Embryonic facial prominence (tissue), 1 donor: Measurements from ENCODE around the gene EML6.
"Not testable (repeated sequence)": the region's sequence is repeated elsewhere in the genome, so short reads cannot be mapped to it uniquely, and the experiment has no call there.

ENCODE experiments used
- DNase-seq: peaks from one replicate; pipeline ENCODE4 v3.0.0-alpha.2; 2016; ENCODE audit errors: extremely low spot score

Gene EML6

DNA sequence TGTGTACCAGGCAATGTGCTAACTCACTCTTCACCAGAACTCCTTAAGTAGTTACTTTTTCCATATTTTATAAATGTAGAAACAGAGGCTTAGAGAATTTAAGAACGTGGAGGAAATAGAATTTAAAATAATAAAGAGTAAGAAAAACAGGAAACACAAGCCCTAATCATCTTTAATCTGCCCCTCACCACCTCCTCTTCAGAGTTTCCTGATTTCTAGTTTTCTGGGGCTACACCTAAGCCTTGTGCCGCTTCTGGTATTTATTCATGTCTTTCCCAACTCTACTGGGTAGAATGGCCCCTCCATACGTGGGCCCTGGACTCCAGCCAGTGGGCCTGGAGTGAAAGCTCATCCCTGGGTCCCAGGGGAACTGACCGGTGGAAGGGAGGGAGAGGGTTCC, 241.4 kb downstream of the EML6 start:
- no peak for DNase-seq

DNA sequence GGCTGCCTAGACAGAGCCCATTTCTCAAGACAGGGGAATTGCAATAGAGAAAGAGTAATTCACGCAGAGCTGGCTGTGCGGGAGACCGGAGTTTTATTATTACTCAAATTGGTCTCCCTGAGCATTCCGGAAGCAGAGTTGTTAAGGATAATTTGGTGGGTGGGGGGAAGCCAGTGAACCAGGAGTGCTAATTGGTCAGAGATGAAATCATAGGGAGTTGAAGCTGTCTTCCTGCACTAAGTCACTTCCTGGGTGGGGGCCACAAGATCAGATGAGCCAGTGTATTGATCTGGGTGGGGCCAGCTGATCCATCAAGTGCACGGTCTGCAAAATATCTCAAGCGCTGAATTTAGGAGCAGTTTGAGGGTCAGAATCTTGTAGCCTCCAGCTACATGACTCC, 242.0 kb downstream of the EML6 start:
- DNase-seq: no peak

DNA sequence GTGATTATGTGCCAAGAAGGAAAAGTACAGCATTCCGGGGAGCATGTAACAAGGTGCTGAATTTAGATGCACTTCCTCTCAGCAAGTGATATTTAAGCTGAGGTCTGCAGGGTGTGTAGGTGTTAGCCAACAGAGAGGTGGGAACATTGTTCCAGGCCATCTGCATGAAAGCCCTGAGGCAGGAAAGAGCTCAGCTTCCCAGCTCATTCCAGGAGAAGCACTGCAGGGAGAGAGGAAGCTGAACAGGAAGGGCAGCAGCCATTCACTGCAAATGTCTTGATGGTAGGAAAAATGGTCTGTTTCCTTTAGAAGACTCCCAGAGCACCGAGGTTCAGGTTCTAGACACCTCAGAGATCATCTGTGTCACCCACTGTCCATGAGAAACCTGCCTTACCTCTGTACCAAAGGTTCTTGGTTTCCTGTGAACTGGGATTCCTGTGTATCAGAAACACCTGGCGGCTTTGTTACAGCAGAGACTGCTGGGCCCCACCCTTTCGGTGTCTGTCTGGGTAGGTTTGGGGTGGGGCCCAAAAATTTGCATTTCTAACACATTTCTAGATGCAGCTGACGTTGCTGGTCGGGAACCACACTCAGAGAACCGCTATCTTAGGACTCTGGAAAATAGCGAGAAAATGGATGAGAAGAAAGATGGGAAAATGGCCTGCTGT, 242.8 kb downstream of the EML6 start:
- DNase-seq: no peak

DNA sequence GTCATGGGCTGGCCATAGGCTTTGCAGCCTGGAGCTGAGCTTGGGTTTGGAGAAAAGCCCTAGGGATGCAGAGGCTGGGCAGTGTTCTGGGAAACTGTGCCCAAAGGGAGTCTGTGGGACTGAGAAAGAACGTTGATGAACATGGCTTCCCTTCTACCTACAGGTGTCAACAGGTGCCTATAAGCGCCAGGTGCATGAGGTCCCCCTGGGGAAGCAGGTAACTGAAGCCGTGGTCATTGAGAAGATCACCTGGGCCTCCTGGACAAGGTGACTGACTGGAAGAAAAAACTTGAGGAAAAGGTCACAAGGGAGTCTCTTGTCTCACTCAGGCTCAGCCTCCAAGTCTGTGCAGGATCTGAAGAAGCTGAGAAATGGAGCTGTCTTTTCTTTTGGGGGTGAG, 243.4 kb downstream of the EML6 start:
- no peak for DNase-seq

DNA sequence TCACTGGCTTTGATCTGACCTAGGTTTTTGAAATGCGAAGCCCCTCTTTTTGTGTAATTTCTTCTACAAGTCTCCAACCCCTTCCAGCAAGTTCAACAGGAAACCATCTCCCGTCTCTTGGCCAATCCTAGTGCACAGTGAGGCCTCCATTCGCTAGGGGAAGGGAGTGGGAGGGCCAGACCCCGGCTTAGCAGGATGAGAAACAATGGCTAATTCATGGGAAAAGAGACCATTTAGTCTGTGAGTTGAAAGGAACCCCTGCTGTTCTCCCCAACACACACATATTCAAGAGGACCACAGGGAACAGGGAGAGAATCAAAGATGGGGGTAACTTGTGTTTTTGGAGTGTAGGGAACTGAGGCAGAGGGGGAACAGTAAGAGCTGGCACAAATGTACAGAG, 243.8 kb downstream of the EML6 start:
- DNase-seq: no peak

DNA sequence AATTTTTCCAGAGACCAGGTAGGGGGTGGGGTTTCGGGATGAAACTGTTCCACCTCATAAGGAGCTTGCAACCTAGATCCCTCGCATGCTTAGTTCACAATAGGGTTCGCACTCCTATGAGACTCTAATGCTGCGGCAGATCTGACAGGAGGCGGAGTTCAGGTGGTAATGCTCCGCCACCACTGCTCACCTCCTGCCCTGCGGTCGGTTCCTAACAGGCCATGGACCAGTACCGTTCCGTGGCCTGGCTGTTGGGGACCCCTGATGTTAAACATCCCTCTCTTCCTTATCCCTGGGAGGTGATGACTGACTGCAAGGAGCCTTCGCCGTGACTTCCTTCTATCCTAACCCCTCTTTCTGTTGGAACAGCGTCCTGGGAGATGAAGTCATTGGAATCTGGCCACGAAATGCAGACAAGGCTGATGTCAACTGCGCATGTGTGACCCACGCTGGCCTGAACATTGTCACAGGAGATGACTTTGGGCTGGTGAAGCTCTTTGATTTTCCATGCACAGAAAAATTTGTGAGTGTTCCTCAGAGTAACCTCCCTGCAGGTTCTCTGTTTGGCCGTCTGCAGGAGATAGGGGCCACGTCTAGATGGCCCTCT, 244.4 kb downstream of the EML6 start:
- DNase-seq: no peak

DNA sequence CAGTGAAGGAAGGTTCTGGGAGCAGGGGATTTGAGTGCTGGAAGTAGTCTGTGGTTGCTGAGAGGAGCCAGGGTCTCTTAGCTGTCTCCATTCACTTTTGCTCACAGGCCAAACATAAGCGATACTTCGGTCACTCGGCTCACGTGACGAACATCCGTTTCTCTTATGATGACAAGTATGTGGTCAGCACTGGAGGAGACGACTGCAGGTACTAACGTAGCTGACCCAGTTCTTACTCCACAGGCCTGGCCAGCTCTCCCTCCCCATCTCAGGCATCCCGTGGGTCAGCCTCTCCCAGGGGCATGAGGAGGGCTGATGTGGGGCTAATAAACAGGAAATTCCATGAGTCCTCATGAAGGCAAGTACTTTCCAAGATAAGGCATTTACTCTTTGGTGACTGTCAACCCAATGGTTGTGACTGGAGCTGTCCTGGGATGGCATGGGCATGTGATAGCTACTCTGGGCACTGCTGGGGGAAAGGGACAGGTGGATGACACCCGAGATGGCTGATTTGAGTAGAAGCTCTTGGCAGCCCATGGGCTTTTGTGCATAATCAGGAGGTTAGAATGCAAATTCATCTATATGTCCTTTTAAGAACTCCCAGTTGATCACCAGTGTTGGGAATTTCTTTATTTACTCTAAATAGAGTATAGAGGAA, 245.2 kb downstream of the EML6 start:
- DNase-seq: no peak

DNA sequence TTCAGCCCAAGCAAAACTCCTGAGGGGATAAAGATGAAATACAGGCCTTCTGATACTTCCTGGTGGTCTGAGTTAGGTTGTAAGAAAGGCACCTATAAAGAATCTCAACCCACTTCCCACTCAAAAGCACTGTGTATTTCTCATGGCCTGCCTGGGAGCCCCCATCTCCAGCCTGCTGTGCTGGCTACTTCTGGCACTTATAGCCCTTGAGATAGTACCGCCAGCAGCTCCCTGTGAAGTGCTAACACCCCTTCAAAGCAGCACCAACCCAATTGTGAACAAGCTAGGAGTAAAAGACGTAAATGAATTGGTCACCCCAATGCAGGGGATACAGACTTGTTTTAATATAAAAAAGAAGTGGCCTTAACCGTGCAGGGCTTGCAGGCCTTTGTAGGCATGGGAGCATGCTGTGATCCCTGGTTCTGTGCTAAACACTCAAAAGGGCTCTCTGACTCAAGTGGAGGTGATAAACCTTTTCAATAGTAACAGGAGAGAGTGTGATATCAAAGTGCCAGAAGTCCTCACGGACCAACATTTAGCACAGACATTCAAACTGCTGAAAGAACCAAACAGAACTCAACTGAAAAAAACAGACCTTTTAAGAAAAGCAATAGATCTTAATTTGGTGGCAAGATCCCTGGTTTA, 246.0 kb downstream of the EML6 start:
- DNase-seq: no peak

DNA sequence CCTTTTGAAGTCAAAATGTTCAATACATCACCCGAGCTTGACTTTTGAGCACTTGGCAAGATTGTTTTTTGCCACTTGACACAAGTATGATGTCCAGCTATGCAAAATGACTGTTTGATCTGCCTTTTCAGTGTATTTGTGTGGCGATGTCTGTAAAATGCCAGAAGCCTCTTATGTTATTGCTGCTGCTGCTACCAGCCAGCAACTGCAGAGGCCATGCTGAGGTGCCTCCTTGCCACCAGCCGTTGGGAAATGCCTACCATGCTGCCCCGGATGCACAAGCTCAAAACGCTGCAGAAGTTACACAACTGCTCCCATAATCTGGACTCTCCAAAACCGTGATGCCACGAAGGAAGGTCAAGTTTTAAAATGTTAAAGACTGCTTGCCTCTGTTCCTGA, 246.5 kb downstream of the EML6 start:
- DNase-seq: no peak

DNA sequence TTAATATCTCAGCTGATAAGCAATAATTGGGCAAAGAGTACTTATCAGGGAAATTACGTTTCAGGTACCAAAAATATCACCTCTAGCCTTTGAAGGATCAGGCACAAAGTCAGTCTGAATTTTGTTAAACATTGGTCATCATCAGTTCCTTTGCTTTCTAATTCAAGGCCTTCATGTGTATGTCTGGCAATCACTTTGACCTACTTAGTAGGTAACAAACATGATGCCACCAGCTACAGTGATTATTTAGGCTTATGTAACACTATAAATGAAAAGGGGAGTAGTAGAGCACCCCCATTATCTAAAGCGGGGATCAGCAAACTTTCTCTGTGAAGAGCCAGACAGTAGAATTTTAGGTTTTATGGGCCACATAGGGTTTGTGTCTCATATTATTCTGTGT, 251.7 kb downstream of the EML6 start:
- no peak for DNase-seq

DNA sequence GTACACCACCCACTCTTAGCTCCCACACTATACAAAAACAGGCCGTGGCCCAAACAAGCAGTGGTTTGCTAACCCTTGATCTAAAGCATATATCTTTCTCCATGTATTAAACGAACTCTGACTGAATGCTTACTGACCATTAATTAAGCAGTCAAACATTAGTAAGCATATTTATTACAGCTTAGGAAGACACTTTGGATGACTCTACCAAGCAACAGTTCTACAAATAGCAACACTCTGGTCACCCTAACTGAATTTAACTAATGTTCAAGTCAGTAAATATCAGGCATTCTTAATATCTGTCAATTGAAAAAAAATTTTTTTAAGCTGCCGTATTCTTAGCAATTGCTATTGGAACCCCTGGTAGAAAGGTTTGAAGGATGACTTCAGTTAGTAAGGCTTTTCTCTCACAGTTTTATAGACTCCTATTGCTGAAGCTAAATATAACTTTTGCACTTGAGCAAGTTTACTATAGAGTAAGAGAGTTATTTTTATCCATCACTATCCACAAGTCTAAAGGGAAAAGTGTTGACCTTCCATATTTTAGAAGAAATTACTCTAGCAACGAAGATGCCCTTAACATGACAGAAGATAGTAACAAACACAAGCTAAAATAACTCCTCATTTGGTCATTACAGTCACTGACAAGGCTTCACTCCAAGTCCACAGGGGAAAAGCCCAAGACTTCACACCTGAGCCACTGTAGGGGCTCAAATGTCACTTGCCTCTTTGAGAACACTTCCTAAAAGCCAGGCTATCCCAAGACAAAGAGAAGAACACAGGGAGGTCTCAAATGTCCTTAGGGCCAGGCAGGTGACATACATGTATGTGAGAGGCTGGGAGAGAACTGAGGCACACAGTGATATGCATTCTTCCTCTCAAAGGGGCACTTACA, 252.4 kb downstream of the EML6 start:
- no peak for DNase-seq

DNA sequence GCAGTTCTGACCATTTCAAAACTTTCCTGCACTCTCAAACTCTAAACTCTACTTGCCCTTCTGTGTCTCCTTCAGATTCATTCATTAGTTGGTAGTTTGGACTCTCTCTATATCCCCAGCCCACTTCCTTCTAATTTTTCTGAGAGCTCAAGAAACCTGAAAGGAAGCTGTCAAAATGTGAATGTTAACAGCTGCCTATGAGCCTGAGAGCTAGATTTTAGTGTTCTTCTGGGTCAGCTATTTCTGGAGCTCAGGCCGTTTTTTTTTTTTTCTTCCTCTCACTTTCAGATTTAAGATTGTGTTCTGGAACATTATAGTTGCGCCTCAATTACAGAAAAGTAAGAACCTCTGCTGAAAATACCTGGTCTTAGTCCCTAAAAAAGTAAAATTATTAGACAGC, 253.7 kb downstream of the EML6 start:
- DNase-seq: no peak

DNA sequence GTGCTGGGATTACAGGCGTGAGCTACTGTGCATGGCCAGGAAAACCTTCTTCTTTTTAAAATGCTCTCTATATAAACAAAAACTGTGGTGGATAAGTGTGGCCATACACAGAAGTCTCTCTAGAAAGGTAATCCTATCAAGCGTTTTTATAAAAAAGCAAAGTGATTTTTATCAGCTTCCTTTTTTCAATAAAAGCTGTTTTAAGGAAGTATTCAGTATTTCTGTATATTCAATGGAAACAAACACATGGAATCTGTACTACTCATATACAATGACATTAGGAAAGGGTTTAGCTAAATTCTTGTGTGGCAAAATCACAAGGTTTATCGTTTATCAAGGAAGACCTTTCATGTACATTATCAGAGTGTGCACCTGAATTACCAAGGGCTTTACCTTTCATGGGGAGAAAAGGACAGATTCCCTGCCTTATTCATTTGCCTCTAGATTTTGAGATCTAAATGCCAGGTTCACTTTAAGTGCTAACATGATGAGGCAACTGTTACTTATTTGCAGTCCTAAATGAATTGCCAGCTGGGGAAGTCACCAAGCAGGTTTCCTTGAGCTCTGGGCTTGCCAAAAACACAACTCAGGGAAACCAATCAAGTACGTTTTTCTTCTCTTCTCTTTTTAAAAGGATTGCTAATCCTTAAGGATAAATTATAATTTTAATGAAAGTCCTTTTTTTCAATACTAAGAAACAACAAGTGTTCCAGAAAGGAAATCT, 256.0 kb downstream of the EML6 start:
- DNase-seq: no peak

DNA sequence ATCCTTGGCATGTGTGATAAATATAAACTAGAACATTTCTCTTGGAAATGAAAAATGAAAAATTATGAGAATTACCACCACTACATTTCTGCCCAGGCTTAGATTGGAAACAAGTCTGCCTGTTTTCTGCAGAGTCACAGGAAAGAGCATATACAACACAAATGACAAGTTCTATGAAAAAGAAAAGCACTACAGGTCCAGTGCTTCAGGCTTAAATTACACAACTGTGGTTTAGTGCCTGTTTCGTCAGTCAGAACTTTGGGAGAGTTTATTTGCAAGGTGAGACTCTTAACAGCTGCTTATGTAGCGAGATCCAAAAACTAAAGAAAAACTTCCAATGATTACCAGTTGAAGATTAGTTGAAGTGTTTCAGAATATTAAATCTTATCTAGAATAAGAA, 257.9 kb downstream of the EML6 start:
- DNase-seq: no peak

DNA sequence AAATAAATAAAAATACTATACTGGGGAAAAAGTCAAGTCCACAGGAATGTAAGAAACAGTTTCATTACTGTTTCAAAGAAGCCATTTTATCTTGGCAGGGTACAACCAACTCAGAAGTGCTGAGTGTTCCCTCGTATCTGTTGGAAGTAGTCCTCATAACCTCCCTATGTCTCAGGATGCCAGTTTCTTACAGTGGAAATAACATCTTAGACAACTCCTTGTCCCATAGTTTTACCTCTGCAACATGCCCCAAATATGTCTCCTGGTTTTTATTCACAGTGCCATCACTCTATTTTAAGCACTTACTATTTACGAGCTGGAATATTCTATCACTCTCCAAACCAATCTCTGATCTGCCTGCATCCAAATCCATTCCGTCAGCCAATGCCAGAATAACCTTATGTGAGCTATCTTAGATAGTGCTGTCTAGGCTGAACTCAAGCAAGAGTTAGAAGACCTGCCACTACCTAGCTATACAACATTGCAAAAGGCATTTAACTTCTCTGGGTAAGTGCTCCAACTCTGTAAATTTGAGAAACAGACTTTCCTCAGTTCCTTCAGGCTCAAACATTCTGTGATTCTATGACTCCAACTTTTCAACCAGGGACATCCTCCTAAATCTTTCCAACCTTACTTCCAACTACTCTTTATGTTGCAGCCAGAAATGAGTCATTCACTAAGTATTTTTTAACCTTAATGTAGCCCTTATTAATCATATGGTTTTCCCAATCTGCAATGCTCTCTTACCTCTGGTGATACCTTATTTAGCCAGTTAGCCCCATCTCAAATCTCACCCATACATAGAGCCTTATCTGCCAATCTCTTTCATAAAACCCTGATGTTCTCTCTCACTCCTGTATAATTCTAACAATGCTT, 260.1 kb downstream of the EML6 start:
- DNase-seq: no peak

DNA sequence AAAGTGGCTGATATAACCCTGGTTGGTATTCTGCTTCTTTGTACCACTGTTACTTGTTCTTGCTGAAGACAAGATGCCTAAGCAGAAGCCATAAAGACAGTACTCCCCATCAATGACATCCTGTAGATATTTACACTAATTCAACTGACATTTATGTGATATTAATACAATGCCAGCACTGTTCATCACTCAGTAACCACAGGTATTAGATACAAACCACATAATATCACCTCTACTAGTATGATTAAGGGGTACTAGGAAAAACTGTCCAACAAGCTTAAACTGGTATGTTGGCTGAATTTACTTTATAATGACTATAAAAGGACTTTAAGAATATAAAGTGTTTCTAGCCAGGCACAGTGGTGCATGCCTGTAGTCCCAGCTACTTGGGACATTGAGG, 261.0 kb downstream of the EML6 start:
- no peak for DNase-seq

DNA sequence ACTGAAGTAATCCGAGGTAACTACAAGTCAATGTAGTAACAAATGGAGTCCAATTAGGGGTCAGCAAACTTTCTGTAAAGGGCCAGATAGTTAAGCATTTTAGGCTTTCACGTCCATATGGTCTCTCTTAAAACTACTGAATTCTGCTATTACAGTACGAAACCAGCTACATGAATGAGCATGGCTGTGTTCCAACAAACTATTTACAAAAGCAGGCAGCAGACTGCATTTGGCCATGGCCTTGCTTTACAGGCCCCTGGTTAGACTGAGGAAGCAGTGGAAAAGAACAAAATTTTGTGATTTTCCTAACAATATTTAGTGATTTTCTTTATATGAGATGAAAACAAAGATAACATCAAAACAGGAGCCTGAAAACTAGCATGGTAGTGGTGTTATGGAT, 262.8 kb downstream of the EML6 start:
- no peak for DNase-seq

DNA sequence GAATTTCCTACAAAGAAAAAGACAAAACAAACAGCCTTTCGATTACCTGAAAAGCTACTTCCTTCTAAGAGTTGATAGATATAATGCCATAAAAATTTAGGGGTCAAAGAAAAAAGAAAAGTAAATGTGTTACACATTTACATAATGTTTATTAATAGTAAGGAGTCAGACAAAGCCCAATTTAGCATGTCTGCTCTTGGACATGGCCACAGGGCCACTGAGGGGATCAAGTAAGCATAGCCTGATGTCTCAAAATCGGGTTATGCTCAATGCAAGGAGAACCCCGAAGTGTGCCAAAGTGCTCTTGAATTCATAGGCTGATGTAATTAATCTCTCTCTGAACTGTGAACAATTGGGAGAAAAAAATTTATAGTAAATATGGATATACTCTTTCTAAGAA, 265.1 kb downstream of the EML6 start:
- DNase-seq: no peak

DNA sequence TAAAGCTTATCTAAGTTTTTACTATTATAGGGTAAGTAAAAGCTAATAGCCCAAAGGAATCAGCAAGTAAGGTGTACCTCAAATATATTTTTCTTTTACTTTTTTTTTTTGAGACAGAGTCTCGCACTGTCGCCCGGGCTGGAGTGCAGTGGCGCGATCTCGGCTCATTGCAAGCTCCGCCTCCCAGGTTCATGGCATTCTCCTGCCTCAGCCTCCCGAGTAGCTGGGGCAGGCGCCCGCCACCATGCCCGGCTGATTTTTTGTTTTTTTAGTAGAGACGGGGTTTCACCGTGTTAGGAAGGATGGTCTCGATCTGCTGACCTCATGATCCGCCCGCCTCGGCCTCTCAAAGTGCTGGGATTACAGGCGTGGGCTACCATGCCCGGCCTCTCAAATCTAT, 267.2 kb downstream of the EML6 start:
- DNase-seq: not testable (repeated sequence)

DNA sequence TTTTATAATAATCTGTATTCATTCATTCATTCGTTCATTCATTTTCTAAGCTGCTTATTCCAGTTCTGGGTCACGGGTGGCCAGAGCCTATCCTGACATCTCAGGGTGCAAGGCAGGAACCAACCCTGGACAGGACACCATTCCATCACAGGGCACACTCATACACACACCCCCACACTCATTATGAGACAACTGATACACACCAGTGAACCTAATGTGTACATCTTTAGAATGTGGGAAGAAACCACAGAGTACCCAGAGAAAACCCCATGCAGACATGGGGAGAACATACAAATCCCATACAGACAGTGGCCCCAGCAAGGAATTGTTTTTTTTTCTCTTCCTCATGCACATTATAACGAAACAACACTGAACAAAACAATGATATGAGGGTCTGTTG, 272.1 kb downstream of the EML6 start:
- DNase-seq: no peak
